GM12865 (cell line): ENCODE data around the gene PRPSAP1.

Experiments used
- DNase-seq: peaks from one replicate; pipeline ENCODE4 v3.0.0; 2010; ENCODE audit warnings: low read depth
- H3K4me3 ChIP-seq: 2 replicates; pipeline ENCODE4 v1.5.1; 2011; ENCODE audit warnings: mild to moderate bottlenecking, low read depth, low read length, control low read depth
- CTCF ChIP-seq: IDR thresholded peaks from 2 replicates; pipeline ENCODE4 v1.5.1; 2011; ENCODE audit warnings: low read length, control low read depth, low read depth, inconsistent platforms; ENCODE audit not compliant: insufficient read depth; ENCODE audit errors: missing control alignments

Gene PRPSAP1

GRCh38 chr17:76279742-76280287, 73.9 kb downstream of the PRPSAP1 start:
- no peak overlapping the region for H3K4me3 ChIP-seq
- TF ChIP-seq CTCF, result no peak
- no peak for DNase-seq

- TF ChIP-seq CTCF, result peak; percentile 89
- no peak overlapping the region for H3K4me3 ChIP-seq
- DNase-seq, result peak; percentile 83
Measured at GRCh38 chr17:76278952-76279741, 74.6 kb downstream of the PRPSAP1 start.

- no peak for TF ChIP-seq CTCF
- DNase-seq, result no peak
- no peak overlapping the region for H3K4me3 ChIP-seq
Measured at GRCh38 chr17:76278268-76278908, 75.3 kb downstream of the PRPSAP1 start.

GRCh38 chr17:76277300-76278267, 76.1 kb downstream of the PRPSAP1 start:
- no peak for DNase-seq
- TF ChIP-seq CTCF, result no peak
- H3K4me3 ChIP-seq, result no peak overlapping the region

- H3K4me3 ChIP-seq, result peak overlapping the region; percentile 53; the same call in 1 of the 2 replicates
- TF ChIP-seq CTCF, result no peak
- DNase-seq, result no peak
Measured at GRCh38 chr17:76276461-76277299, 77.0 kb downstream of the PRPSAP1 start.

- H3K4me3 ChIP-seq, result peak overlapping the region; percentile 53
- no peak for TF ChIP-seq CTCF
- DNase-seq, result peak; percentile 74
Measured at GRCh38 chr17:76276069-76276431, 77.7 kb downstream of the PRPSAP1 start.
